HG03135 (cell line): ENCODE data around the gene ZNF777.
A peak's percentile ranks its signal among the peaks of the same experiment; 100 is the strongest.
"Not testable (repeated sequence)": the region's sequence is repeated elsewhere in the genome, so short reads cannot be mapped to it uniquely, and the experiment has no call there.

ENCODE experiments used
- ATAC-seq: cut with Tn5 transposase; IDR thresholded peaks from one replicate; pipeline ENCODE4 v1.9.1; 2021; ENCODE audit warnings: mild to moderate bottlenecking, moderate library complexity; ENCODE audit not compliant: unreplicated experiment

ZNF777 gene

GRCh38 chr7:149422162-149422913, 38.5 kb downstream of the ZNF777 start:
- ATAC-seq = peak; percentile 92

DNA sequence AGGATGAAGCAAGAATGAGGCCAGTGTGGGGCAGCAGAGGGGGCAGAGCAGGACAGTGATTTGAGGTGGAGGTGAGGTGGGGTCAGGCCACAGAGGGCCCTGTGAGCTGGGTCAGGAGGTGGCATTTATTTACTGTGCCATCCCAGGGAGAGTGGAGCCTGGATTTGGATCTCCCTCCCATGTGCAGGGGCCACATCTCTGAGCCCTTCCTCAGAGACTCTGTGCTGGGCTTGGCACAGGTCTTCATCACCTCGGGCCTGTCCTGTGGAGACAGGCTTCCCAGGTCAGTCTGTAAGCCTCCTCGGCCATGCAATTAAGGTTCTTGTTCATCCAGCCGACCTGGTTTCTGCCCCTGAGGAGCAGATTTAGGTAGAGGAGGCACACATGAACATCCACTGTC, 40.9 kb downstream of the ZNF777 start:
- no peak for ATAC-seq

- no peak for ATAC-seq
These were observed 45.3 kb downstream of the ZNF777 start for GRCh38 chr7:149415391-149416071.

- ATAC-seq = no peak
These were observed 46.0 kb downstream of the ZNF777 start for GRCh38 chr7:149414745-149415390.

- no peak for ATAC-seq
These were observed 46.7 kb downstream of the ZNF777 start for GRCh38 chr7:149414171-149414570.

GRCh38 chr7:149413083-149413482, 47.8 kb downstream of the ZNF777 start:
- ATAC-seq = not testable (repeated sequence)

- peak; percentile 71 for ATAC-seq
These were observed 51.0 kb downstream of the ZNF777 start for GRCh38 chr7:149409895-149410294.

DNA sequence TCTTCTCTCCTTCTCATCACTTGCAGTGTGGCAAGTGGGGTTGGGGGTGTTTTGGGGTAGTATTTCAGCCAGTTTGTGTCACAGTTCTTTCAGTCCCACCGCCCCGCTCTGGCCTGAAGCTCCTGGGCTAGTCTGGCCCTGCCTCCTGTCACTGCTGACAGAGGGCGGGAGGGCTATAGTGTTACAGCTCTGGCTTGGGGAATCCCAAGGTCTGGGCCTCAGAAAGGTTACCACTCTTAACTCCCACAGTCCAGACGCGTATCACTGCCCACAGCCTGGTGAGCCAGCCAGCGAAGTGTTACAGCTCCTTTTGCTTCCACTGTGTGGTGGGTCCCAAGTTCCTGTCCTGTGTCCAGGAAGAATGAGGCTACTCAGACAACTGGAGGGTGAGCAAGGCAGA, 56.0 kb downstream of the ZNF777 start:
- no peak for ATAC-seq

DNA sequence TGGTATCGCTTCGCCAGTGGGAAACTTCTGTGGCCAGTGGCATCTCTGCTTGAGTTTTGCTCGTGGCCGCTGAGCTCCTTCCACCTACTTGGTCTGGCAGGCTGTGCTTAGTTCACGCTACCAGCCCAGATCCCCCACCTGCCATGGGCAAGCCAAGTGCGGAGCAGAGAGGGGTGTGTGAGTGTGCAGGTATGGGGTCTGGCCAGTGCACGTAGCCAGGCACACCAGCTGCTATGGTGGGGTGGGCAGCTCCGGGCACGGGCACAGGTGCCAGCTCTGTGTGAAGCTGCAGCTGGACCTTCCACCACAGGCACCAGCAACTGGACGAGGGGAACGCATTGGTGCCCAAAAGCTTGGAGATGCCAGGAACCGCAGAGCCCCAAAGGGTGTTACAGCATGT, 56.5 kb downstream of the ZNF777 start:
- ATAC-seq = no peak

GRCh38 chr7:149398195-149398820, 62.6 kb downstream of the ZNF777 start:
- no peak for ATAC-seq

DNA sequence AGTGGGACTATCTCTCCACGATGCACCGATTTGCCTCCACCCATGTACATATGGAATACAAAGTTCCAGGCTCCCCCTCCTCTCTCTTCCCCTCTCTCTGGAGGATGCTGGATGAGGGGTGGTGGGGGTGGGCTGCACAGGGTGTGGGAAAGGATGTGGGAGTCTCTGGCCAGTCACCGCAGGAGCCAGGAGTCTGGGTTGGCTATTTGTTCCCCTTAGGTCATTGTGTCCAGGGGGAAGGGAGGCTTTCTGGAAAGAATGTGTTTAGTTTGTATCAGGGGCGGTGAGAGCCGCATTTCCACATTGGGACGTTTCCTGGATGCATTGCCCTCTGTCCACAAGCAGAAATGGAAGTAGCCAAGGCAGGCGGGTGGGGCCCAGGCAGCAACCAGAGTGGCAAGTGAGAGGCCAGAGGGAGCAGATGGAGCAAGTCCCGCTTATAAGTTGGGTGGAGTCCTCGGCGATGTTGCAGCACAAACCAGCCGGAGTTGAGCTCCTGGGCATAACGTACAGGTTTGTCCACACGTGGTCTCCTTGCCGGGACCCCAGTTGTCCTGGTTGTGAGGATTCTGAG, 63.3 kb downstream of the ZNF777 start:
- ATAC-seq = no peak

GRCh38 chr7:149388550-149389335, 72.1 kb downstream of the ZNF777 start:
- ATAC-seq = not testable (repeated sequence)

DNA sequence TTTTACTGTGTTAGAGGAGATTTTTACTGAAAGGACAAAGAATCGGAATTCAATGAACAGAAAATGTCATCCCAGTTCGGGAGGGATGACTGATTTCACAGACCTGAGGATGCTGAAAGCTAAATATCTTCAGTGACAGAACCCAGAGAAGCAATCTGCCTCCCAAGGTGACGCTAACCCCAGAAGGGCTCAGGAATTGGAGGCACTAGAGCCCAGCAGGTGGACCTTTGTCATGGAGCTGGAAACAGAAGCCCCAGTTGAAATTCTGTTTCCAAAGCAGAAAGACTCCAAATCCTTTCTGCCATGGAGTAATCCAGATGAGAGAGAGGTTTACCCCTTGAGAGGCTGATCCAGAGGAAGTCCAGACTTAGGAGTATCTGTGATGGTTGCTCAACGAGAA, 74.3 kb downstream of the ZNF777 start:
- ATAC-seq = not testable (repeated sequence)

DNA sequence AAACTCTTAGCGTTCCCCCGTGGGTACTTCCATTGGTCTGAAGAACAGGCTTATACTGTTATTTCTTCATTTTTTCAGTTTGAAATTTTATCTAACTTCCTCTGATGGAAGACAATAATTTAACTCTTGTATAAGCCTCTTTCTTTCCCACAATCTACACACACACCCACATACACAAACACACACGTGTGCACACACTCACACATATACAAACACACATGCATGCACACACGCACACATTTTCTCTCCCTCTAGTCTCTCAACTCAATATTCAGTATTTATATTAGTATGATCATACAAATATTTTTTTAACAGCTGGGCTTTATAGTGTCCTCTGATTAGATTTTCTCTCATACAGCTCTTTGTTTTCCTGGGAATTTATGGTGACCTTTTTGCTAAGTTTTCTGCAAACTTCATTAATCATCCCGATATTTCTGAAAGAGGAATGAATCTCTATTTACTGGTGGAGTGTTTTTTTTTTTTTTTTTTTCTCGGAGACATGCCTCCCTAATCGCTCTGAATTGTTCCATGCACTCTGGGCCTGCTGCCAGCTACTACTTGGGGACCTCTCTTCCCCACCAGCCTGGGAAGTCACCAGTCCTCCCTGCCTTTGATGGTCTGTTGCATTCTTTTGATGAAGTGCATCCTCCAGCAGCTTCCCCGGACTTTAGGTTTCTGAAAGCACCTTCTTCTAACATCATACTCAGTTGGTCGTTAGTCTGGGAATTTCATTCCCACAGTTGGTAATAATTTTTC, 75.5 kb downstream of the ZNF777 start:
- no peak for ATAC-seq
